ENCODE measurements around the gene SLC16A12. TPM values are rescaled to one million over a fixed set of nuclear protein-coding genes. Genes with fewer than 3 reads are reported as not detected.

SLC16A12 gene
- total RNA-seq, 1 experiment from 2014 or later = 0.77 TPM

GRCh38 chr10:89502549-89502948, 32.8 kb downstream of the SLC16A12 start:
- Mint-ChIP-seq H3K27ac (no peak overlapping the region), H3K36me3 (ENCODE audit: insufficient read depth in 1 of 3, low read depth in 3 of 3) (peaks cover 0 to 7% (median 0%) of the 10 kb centered on the region in 3 experiments; a peak in 3 of 7 replicates), H3K4me1 (0 out of 4 replicates have a peak, but pooled peaks cover 0 to 5% of the 10 kb centered on the region in 2 experiments), H3K9me3 (peaks cover 0 to 4% of the 10 kb centered on the region in 2 experiments; a peak in 2 of 5 replicates), H3K4me3 (no peak overlapping the region), H3K27me3 (ENCODE audit: low read depth) (peaks cover 2% of the 10 kb centered on the region; the same call in 1 of the 2 replicates)
- no peaks in the 10 kb centered on the region for H3K23me2 ChIP-seq (ENCODE audit: insufficient read length, low read depth, low read length, poor library complexity, severe bottlenecking)
- H3K27me3 ChIP-seq (ENCODE audit: insufficient read depth, low read length) = no peaks in the 10 kb centered on the region
- no peak for TF ChIP-seq CTCF (conservative IDR thresholded peaks at IDR 0.05)
- no peak overlapping the region for H2BK120ac ChIP-seq (ENCODE audit: low read depth, low read length, poor library complexity, severe bottlenecking)
- no peak overlapping the region for H4K8ac ChIP-seq (replicated peaks; ENCODE audit: insufficient read length, low read depth, low read length)
- H2BK15ac ChIP-seq (ENCODE audit: low read depth, low read length) = no peak overlapping the region
- H3K56ac ChIP-seq (ENCODE audit: insufficient read length, low read depth, low read length) = no peak overlapping the region
- WGBS (ENCODE audit: extremely low coverage, insufficient read length, low lambda C conversion rate) = no CpG with 5 or more reads among the region's 1 CpG
- DNase-seq = no peak
- no peak overlapping the region for H3K18ac ChIP-seq (ENCODE audit: insufficient read length, low read depth, low read length)
- no peaks in the 10 kb centered on the region for H4K20me1 ChIP-seq (ENCODE audit: control insufficient read depth, insufficient read depth, insufficient read length)
- H2BK5ac ChIP-seq (ENCODE audit: insufficient read length, low read length) = no peak overlapping the region
- H3K9ac ChIP-seq (ENCODE audit: extremely low read depth, insufficient read length, low read length) = no peak overlapping the region
- H3K79me1 ChIP-seq (ENCODE audit: insufficient read depth, low read depth, low read length, poor library complexity, severe bottlenecking) = no peaks in the 10 kb centered on the region
- H4K5ac ChIP-seq (ENCODE audit: insufficient read length, low read depth, low read length) = no peak overlapping the region
- H3T11ph ChIP-seq (ENCODE audit: low read length) = no peak overlapping the region
- H3K23ac ChIP-seq (ENCODE audit: insufficient read length, low read depth, low read length) = no peak overlapping the region
- no peaks in the 10 kb centered on the region for H3K9me3 ChIP-seq (ENCODE audit: control insufficient read depth, low read depth, low read length)
- H4K91ac ChIP-seq (ENCODE audit: insufficient read length, low read depth, low read length) = no peak overlapping the region
- no peak overlapping the region for H2AFZ ChIP-seq (ENCODE audit: low read length)
- H2BK12ac ChIP-seq (ENCODE audit: insufficient read length, low read depth, low read length) = no peak overlapping the region
- H3K4ac ChIP-seq (ENCODE audit: low read depth, low read length) = no peak overlapping the region
- H3K4me2 ChIP-seq (ENCODE audit: insufficient read depth, insufficient read length, low read length) = no peak overlapping the region
- no peaks in the 10 kb centered on the region for H3K79me2 ChIP-seq (ENCODE audit: insufficient read depth, low read length)
- no peak overlapping the region for H3K14ac ChIP-seq (ENCODE audit: insufficient read depth, low read length)
- H2AK5ac ChIP-seq (ENCODE audit: insufficient read length, low read length) = no peak overlapping the region
- H2BK20ac ChIP-seq (ENCODE audit: low read depth, low read length, poor library complexity, severe bottlenecking) = no peak overlapping the region
- H3K4me1 ChIP-seq (ENCODE audit: insufficient read depth, low read length) = no peaks in the 10 kb centered on the region
- H3K27ac ChIP-seq (ENCODE audit: insufficient read length, low read depth, low read length) = no peak overlapping the region

Measured in H9 (cell line).